ENCODE measurements around the gene ZMIZ1. TPM values are rescaled to one million over a fixed set of nuclear protein-coding genes. Genes with fewer than 3 reads are reported as not detected.

Gene ZMIZ1
- polyA plus RNA-seq, 4 donors = 74.1 to 80.9 (median 77.0) TPM

DNA sequence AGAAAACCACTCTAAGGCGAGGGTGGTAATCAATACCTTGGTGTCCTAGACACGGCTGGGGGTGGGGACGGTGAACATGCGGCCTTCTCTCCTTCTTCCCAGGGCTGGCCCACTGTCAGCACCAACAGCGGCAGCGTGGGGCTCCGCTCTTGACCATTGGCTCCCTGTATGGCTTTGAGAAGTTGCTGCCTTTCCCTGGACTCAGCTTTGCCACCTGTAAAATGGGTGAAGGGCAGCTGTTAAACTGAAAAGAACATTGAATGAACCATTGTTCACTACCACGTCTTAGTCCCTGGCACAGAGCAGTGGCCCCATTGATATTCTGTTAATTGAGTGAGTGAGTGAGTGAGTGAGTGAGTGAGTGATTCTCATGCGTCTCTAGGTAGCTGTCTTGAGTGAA lies 95.3 kb downstream of the ZMIZ1 start:
- no peak for DNase-seq (ENCODE audit: low read depth in 4 of 4, low spot score in 3 of 4)

DNA sequence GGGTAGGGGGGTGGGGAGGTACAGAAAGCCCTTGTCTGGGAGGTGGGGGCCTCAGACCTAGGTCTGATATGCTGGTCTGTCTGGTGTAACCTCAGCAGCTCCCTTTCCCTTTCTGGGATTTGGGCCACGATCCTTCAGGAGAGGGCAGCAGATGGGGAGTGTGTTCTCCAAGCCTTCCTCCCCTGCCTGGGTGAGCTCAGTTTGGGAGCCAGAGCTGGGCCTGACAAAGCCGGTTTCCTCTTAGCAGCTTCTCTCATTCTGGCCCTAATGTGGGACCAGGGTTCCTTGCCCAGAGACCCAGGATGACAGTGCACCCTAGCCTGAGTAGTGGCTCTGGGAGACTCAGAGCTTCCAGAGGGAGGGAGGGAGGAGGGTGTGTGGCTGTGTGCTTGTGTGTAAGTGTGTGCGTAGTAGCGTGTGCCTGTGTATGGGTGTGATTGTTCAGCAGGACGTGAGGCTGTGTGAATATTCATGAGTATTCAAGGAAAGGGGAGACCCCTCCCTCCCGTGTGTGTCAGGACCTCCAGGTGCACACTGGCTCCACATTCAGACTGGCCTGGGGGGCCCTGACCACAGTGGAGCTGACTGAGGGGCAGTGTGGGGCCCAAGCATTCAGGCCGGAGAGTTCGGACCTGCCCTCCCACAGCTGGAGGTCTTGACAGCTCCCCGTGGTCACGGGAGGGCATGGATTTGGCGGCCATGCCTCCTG lies 96.5 kb downstream of the ZMIZ1 start:
- no peak for DNase-seq (ENCODE audit: low read depth in 4 of 4, low spot score in 3 of 4)

GRCh38 chr10:79166312-79166721 lies 97.6 kb downstream of the ZMIZ1 start:
- no peak for DNase-seq (ENCODE audit: low read depth in 4 of 4, low spot score in 3 of 4)

GRCh38 chr10:79166741-79167140 lies 98.0 kb downstream of the ZMIZ1 start:
- no peak for DNase-seq (ENCODE audit: low read depth in 4 of 4, low spot score in 3 of 4)

DNA sequence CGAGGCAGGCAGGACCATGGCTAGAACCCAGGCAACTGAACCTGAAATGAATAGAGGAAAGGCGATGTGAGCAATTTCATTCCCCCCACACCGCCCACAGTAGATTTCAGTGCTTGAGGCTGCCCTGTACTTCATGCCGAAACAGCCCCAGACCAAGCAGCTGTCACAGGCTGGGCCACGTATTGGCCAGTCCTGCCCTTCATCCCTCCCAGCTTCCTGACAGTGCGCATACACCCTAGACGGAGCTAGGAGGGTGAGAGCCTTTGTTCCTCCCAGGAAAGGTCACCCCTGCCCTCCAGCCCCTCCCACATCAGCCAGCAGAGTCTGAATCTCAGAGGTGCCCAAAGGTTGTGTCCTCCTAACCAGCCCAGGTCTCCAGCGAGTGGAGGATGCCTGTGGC lies 98.8 kb downstream of the ZMIZ1 start:
- no peak for DNase-seq (ENCODE audit: low read depth in 4 of 4, low spot score in 3 of 4)

- DNase-seq (ENCODE audit: low read depth in 4 of 4, low spot score in 3 of 4) = no peak
Measured at GRCh38 chr10:79168210-79168609, 99.4 kb downstream of the ZMIZ1 start.

- no peak for DNase-seq (ENCODE audit: low read depth in 4 of 4, low spot score in 3 of 4)
Measured at GRCh38 chr10:79170226-79170752, 101.5 kb downstream of the ZMIZ1 start.

- DNase-seq (ENCODE audit: low read depth in 4 of 4, low spot score in 3 of 4) = no peak
Measured at GRCh38 chr10:79170993-79171392, 102.2 kb downstream of the ZMIZ1 start.

DNA sequence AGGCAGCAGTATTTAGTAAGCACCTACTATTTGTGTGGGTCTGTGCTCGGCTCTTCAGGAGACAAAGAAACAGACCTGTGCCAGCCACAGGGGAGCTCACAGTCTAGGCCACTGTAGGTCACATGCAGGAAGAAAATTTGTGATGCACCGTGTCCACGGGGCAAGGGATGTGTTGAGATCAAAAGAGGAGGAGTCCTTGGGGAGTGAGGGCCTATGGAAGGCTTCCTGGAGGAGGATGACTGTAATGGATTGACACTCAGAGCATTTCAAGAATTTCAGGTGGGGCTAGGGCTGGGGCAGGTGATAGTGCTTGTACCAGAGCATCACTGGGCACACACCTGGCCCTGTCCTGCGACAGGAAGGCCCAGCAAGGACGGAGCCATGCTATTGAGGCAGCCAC lies 102.7 kb downstream of the ZMIZ1 start:
- DNase-seq (ENCODE audit: low read depth in 4 of 4, low spot score in 3 of 4) = no peak

- no peak for DNase-seq (ENCODE audit: low read depth in 4 of 4, low spot score in 3 of 4)
Measured at GRCh38 chr10:79172881-79173280, 104.1 kb downstream of the ZMIZ1 start.

- DNase-seq (ENCODE audit: low read depth in 4 of 4, low spot score in 3 of 4) = no peak
Measured at GRCh38 chr10:79173582-79174262, 105.0 kb downstream of the ZMIZ1 start.

GRCh38 chr10:79176052-79176501 lies 107.3 kb downstream of the ZMIZ1 start:
- no peak for DNase-seq (ENCODE audit: low read depth in 4 of 4, low spot score in 3 of 4)

GRCh38 chr10:79176949-79177602 lies 108.3 kb downstream of the ZMIZ1 start:
- no peak for DNase-seq (ENCODE audit: low read depth in 4 of 4, low spot score in 3 of 4)

GRCh38 chr10:79178070-79178576 lies 109.4 kb downstream of the ZMIZ1 start:
- DNase-seq (ENCODE audit: low read depth in 4 of 4, low spot score in 3 of 4) = no peak

DNA sequence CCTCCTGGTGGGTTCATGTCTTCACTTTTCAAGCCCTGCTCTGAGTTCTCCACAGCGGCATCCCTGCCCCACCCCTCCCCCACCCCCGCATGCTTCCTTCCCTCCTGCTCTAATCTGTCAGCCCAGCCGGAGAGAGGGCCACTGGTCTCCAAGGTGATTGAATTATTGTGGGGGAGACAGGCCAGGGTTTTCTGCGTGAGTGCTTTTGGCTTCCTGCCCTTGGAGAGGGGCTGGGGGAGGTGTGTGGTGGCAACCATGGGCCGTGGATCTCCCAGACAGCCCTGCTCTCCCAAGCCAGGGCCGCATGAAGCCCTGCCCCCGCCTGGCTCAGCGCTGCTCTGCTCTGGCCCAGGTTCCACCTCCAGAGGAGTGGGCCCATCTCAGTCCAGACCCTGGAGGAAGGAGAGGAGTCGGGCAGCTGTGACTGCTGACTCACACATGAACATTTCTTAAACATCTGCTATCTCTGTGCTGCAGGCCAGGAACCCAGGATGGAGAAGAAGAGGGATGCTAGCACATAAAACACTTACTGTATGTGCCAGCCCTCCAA lies 109.9 kb downstream of the ZMIZ1 start:
- peak in 2 of 4 donors; percentile 87 to 89 for DNase-seq (ENCODE audit: low read depth in 4 of 4, low spot score in 3 of 4)

DNA sequence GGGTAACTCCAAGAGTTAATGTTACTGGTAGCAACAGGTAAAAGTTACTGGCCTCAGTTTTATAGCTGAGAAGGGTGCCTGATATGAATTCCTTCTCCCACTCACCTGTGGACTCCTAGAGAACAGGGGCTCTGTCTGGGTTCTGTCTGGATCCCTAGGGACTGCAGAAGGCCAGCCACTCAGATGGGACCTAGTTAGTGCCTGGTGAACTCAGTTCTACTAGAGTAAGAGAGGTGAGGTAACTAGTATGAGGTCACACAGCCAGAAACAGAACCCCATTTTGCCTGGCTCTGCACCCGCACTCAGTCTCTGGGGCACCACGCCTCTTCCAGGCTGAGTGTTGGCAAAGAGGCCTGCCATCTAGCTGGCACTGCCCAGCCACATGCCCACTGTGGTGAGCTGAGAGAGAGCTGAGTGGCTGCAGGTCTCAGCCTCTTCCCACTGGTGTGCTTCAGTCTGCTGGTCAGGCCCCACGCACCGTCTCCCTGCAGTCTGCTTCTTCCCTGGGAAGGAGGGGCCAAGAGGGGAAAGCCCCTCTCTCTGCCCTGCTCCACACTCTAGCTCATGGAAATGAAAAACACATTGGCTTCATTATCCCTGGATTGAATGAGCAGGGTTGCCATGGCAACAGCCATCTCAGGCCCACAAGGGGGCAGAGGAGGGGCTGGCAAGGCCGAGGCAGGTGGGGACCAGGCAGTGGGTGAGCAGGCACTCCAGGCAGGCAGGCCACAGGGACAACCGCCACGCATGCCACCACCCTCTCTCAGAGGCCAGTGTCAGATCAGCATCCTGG lies 110.6 kb downstream of the ZMIZ1 start:
- DNase-seq (ENCODE audit: low read depth in 4 of 4, low spot score in 3 of 4) = no peak

GRCh38 chr10:79179957-79180309 lies 111.2 kb downstream of the ZMIZ1 start:
- no peak for DNase-seq (ENCODE audit: low read depth in 4 of 4, low spot score in 3 of 4)

GRCh38 chr10:79180414-79181221 lies 111.9 kb downstream of the ZMIZ1 start:
- no peak for DNase-seq (ENCODE audit: low read depth in 4 of 4, low spot score in 3 of 4)

DNA sequence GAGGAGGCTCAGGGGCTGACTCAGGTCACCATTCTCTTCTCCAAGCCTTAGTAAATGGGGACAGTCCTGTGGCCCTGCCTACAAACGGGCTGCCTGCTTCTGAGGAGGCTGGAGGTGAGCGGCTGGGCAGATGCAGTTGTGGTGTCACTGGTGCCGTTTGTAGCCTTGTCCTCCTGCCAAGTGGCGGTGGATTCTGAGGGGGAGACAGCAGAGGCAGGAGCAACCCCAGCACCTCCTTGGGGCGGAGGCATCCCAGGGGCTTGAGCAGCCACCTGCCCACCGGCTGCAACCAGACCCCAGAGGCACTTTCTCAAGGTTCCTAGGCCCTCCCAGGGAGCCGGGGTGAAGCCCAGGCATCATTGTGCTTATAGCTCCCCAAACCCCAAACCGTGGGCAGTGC lies 112.5 kb downstream of the ZMIZ1 start:
- no peak for DNase-seq (ENCODE audit: low read depth in 4 of 4, low spot score in 3 of 4)

Measured in right renal pelvis (tissue), 4 donors.